DND-41 (cell line): Measurements from ENCODE around the gene KNDC1.

Experiments used
- ATAC-seq: fragments of 200-7000 bp; cut with Tn5 transposase; 3 replicates; pipeline ENCODE4 v1.9.1; 2021; ENCODE audit warnings: low read depth; ENCODE audit not compliant: insufficient read depth
- DNase-seq: peaks from one replicate; pipeline ENCODE4 v3.0.0-alpha.2; 2020
- H2AFZ ChIP-seq: 2 replicates; pipeline ENCODE4 v1.6.0; 2012; ENCODE audit warnings: low read depth, low read length
- H3K27ac ChIP-seq: 2 replicates; pipeline ENCODE4 v1.5.1; 2012; ENCODE audit warnings: low read length, inconsistent platforms
- H3K27me3 ChIP-seq: fragments of 200-600 bp; sonication (generic); 2 replicates; pipeline ENCODE4 v1.6.0; 2012; ENCODE audit warnings: low read length, mild to moderate bottlenecking, inconsistent platforms; ENCODE audit not compliant: insufficient read depth, poor library complexity
- H3K36me3 ChIP-seq: 2 replicates; pipeline ENCODE4 v1.5.1; 2012; ENCODE audit warnings: low read length, inconsistent platforms; ENCODE audit not compliant: insufficient read depth
- H3K4me1 ChIP-seq: 2 replicates; pipeline ENCODE4 v1.5.1; 2012; ENCODE audit warnings: mild to moderate bottlenecking, low read length; ENCODE audit not compliant: insufficient read depth
- H3K4me2 ChIP-seq: 2 replicates; pipeline ENCODE4 v1.6.0; 2012; ENCODE audit warnings: mild to moderate bottlenecking, moderate library complexity, low read length, inconsistent platforms; ENCODE audit not compliant: insufficient read depth
- H3K4me3 ChIP-seq, 2 experiments: fragments of 200-600 bp in 1 of 2; shearing (Covaris generic) in 1 of 2; 2 replicates each; pipeline ENCODE4 v1.5.1; 2012 to 2016; ENCODE audit warnings: inconsistent platforms in 2 of 2, low read length in 2 of 2, mild to moderate bottlenecking in 2 of 2, low read depth in 1 of 2, moderate library complexity in 1 of 2
- H3K79me2 ChIP-seq: 2 replicates; pipeline ENCODE4 v1.6.0; 2012; ENCODE audit warnings: low read length, inconsistent platforms; ENCODE audit not compliant: insufficient read depth
- H3K9ac ChIP-seq: 2 replicates; pipeline ENCODE4 v1.6.0; 2012; ENCODE audit warnings: low read depth, mild to moderate bottlenecking, inconsistent platforms, low read length, moderate library complexity
- H3K9me3 ChIP-seq: 2 replicates; pipeline ENCODE4 v1.5.1; 2012; ENCODE audit warnings: low read length, moderate library complexity, mild to moderate bottlenecking, inconsistent platforms; ENCODE audit not compliant: insufficient read depth, severe bottlenecking
- H4K20me1 ChIP-seq: 2 replicates; pipeline ENCODE4 v1.6.0; 2012; ENCODE audit warnings: low read length; ENCODE audit not compliant: insufficient read depth
- EZH2 ChIP-seq: IDR thresholded peaks from 3 replicates; pipeline ENCODE4 v1.6.1; 2012; ENCODE audit warnings: borderline replicate concordance, low read depth, mild to moderate bottlenecking, moderate library complexity, low read length, inconsistent platforms; ENCODE audit not compliant: severe bottlenecking
- TF ChIP-seq, protein P1 (sequence below): IDR thresholded peaks from 2 replicates; pipeline ENCODE4 v1.5.1; 2012; ENCODE audit warnings: borderline replicate concordance, low read length, moderate library complexity, mild to moderate bottlenecking; ENCODE audit not compliant: poor library complexity, severe bottlenecking; ENCODE audit errors: extremely low read depth

The KNDC1 gene

DNA sequence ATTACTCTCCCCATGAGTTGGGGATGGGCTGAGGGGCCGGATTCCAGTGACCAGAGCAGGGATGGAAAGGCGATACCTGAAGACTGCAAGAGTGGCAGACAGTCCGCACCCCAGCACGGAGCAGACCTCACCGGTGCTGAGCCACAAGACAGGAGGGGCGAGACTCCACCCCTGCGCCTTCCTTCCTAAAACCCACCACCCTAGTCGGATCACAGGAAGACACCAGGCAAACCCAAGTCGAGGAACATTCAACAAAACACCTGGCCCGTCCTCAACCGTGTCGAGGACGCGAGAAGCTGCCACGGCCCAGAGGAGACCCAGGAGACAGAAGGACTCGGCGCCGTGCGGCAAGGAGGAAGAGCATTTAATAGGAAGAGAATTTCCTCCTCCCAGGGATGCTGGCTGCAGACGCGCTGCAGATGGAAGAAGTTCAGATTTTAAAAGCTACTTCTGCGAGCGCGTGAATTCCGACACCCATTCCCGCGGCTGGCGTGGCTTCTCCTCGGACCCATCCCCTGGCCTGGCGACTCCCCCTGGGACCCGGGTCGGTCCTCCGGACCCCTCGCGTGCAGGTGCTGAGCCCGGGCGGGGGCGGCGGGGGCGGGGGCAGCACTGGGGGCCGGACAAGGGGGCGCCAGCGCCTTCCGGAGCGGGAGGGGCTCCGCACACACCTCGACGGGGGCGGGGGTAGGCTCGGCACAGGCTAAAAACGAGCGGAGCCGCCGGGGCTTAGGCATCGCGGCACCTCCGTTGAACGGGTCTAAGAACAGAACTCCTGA lies 69.4 kb downstream of the KNDC1 start:
- H3K4me2 ChIP-seq = no peak overlapping the region

DNA sequence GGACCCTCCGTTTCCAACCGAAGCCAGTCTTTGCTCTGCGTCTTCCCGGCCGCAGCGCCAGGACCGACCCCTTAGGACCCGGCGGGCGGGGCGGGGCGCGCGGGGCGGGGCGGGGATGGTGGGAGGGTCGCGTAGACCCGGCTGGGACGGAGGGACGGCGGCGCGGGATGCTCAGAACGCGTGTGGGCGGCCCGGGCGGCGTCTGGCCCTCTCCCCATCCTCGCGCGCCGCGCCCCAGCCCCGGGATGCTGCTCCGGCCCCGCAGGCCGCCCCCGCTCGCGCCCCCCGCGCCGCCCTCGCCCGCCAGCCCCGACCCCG lies 70.0 kb downstream of the KNDC1 start, which contains the start of gene UTF1:
TSS of gene UTF1 (plus strand) at position 174 of the 318 bp plus-strand sequence. CDS start at position 246, 72 bp downstream.
- ATAC-seq (no peak), DNase-seq (no peak)
- H3K4me1 ChIP-seq = no peaks in the 10 kb centered on the region
- no peaks in the 10 kb centered on the region for H3K36me3 ChIP-seq
- no peak within 1 kb of the TSS for H2AFZ ChIP-seq
- no peak within 1 kb of the TSS for H3K9ac ChIP-seq
- no peaks in the 10 kb centered on the region for H3K9me3 ChIP-seq
- no peak within 1 kb of the TSS for H3K4me2 ChIP-seq
- H3K4me3 ChIP-seq = no peak within 1 kb of the TSS
- no peaks in the 10 kb centered on the region for H4K20me1 ChIP-seq
- H3K79me2 ChIP-seq = no peaks in the 10 kb centered on the region
- H3K27ac ChIP-seq = no peak within 1 kb of the TSS
- H3K27me3 ChIP-seq = no peaks in the 10 kb centered on the region
- no peak for TF ChIP-seq EZH2
- TF ChIP-seq, protein P1, sequence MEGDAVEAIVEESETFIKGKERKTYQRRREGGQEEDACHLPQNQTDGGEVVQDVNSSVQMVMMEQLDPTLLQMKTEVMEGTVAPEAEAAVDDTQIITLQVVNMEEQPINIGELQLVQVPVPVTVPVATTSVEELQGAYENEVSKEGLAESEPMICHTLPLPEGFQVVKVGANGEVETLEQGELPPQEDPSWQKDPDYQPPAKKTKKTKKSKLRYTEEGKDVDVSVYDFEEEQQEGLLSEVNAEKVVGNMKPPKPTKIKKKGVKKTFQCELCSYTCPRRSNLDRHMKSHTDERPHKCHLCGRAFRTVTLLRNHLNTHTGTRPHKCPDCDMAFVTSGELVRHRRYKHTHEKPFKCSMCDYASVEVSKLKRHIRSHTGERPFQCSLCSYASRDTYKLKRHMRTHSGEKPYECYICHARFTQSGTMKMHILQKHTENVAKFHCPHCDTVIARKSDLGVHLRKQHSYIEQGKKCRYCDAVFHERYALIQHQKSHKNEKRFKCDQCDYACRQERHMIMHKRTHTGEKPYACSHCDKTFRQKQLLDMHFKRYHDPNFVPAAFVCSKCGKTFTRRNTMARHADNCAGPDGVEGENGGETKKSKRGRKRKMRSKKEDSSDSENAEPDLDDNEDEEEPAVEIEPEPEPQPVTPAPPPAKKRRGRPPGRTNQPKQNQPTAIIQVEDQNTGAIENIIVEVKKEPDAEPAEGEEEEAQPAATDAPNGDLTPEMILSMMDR = no peak

More for the DNA sequence above, 69.4 kb downstream of the KNDC1 start:
- Histone ChIP-seq H3K9me3 (no peaks in the 10 kb centered on the region), H2AFZ (no peak overlapping the region), H3K4me3 (no peak overlapping the region), H3K4me1 (no peaks in the 10 kb centered on the region), H3K79me2 (no peaks in the 10 kb centered on the region), H4K20me1 (no peaks in the 10 kb centered on the region), H3K9ac (no peak overlapping the region), H3K36me3 (no peaks in the 10 kb centered on the region), H3K27me3 (no peaks in the 10 kb centered on the region), H3K27ac (no peak overlapping the region)
- DNase-seq (no peak), ATAC-seq (no peak)
- TF ChIP-seq, protein P1 = no peak
- TF ChIP-seq EZH2 = no peak

DNA sequence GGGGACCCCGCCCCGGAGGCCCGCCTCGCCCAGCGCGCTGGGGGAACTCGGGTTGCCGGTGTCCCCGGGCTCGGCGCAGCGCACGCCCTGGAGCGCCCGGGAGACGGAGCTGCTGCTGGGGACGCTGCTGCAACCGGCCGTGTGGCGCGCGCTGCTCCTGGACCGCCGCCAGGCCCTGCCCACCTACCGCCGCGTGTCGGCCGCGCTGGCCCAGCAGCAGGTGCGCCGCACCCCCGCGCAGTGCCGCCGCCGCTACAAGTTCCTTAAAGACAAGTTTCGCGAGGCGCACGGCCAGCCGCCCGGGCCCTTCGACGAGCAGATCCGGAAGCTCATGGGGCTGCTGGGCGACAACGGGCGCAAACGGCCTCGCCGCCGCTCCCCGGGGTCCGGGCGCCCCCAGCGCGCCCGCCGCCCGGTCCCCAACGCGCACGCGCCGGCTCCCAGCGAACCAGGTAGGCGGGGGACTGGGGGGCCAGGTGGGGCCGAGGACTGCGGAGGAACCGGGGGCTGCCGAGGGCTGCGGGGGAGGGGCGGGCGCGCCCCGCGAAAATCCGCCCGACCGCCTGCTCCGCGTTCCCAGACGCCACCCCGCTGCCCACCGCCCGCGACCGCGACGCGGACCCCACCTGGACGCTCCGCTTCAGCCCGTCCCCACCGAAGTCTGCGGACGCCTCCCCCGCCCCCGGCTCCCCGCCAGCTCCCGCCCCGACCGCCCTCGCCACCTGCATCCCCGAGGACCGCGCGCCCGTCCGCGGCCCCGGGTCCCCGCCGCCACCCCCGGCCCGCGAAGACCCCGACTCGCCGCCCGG lies 70.6 kb downstream of the KNDC1 start:
- TF ChIP-seq, protein P1 = no peak
- no peak for TF ChIP-seq EZH2
- no peak overlapping the region for H3K27ac ChIP-seq
- no peaks in the 10 kb centered on the region for H3K36me3 ChIP-seq
- no peaks in the 10 kb centered on the region for H3K27me3 ChIP-seq
- no peak overlapping the region for H3K4me3 ChIP-seq
- no peak for DNase-seq
- no peak overlapping the region for H3K4me2 ChIP-seq
- no peaks in the 10 kb centered on the region for H3K4me1 ChIP-seq
- no peaks in the 10 kb centered on the region for H4K20me1 ChIP-seq
- H2AFZ ChIP-seq = no peak overlapping the region
- no peak for ATAC-seq
- H3K9ac ChIP-seq = no peak overlapping the region
- H3K9me3 ChIP-seq = no peaks in the 10 kb centered on the region
- H3K79me2 ChIP-seq = no peaks in the 10 kb centered on the region
